ENCODE results near the gene INPP4B. TPM values are rescaled to one million over a fixed set of nuclear protein-coding genes. Genes with fewer than 3 reads are reported as not detected.

Gene INPP4B
- total and polyA plus RNA-seq, 2 donors (not counting 1 experiment from before 2014, with no cell fraction given), result 19.7 to 22.2 TPM

DNA sequence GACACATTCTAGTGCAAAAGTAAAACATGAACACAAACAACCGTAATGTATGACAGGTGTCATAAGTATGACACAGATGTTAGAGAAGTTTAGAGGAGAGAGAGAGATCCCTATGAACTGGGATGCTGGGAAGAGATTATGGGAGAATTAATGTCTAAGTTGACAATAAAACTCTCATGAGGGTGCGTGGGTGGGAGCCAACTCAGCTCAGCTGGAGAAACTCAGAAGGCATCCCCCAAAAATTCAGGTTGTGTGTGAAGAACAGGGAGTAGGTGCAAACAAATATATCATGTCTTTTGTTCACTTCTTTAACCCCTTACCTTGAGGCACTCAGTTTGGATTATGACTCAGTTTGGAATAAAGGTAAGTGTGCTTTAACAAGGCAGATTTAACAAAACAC is 484.1 kb downstream of the INPP4B start:
- no peak overlapping the region for H2AFZ ChIP-seq (ENCODE audit: low read length)
- TF ChIP-seq, protein P1, sequence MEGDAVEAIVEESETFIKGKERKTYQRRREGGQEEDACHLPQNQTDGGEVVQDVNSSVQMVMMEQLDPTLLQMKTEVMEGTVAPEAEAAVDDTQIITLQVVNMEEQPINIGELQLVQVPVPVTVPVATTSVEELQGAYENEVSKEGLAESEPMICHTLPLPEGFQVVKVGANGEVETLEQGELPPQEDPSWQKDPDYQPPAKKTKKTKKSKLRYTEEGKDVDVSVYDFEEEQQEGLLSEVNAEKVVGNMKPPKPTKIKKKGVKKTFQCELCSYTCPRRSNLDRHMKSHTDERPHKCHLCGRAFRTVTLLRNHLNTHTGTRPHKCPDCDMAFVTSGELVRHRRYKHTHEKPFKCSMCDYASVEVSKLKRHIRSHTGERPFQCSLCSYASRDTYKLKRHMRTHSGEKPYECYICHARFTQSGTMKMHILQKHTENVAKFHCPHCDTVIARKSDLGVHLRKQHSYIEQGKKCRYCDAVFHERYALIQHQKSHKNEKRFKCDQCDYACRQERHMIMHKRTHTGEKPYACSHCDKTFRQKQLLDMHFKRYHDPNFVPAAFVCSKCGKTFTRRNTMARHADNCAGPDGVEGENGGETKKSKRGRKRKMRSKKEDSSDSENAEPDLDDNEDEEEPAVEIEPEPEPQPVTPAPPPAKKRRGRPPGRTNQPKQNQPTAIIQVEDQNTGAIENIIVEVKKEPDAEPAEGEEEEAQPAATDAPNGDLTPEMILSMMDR (conservative IDR thresholded peaks at IDR 0.05 in 1 of 2, IDR thresholded peaks at IDR 0.05 in 1 of 2; ENCODE audit: low read depth in 1 of 2, low read length in 2 of 2), result no peak
- TF ChIP-seq EZH2 (IDR thresholded peaks at IDR 0.05; ENCODE audit: low read length, missing control alignments), result no peak
- no peak overlapping the region for H3K27ac ChIP-seq (ENCODE audit: insufficient read depth, low read length)
- no peaks in the 10 kb centered on the region for H3K79me2 ChIP-seq (ENCODE audit: control insufficient read depth, insufficient read depth, low read length)
- no peak overlapping the region for H3K4me2 ChIP-seq (ENCODE audit: extremely low read depth, insufficient read depth, low read length)
- H3K27me3 ChIP-seq (ENCODE audit: control insufficient read depth, insufficient read depth, low read length), result no peaks in the 10 kb centered on the region
- no peaks in the 10 kb centered on the region for H4K20me1 ChIP-seq (ENCODE audit: control insufficient read depth, extremely low read depth, insufficient read depth, low read length)
- H3K4me3 ChIP-seq (replicated peaks in 1 of 4; ENCODE audit: control extremely low read depth in 1 of 4, insufficient read depth in 1 of 4, low read depth in 3 of 4, low read length in 4 of 4), result no peak overlapping the region
- no peak overlapping the region for H3K9ac ChIP-seq (ENCODE audit: insufficient read depth, low read length)
- peaks cover 5% of the 10 kb centered on the region for H3K4me1 ChIP-seq (ENCODE audit: control insufficient read depth, extremely low read depth, insufficient read depth, low read length)
- no peak for DNase-seq (ENCODE audit: low read depth in 2 of 2)
- H3K36me3 ChIP-seq (ENCODE audit: control insufficient read depth, insufficient read depth, low read length), result no peaks in the 10 kb centered on the region
- no peaks in the 10 kb centered on the region for H3K9me3 ChIP-seq (ENCODE audit: control insufficient read depth, insufficient read depth, low read depth, low read length)

DNA sequence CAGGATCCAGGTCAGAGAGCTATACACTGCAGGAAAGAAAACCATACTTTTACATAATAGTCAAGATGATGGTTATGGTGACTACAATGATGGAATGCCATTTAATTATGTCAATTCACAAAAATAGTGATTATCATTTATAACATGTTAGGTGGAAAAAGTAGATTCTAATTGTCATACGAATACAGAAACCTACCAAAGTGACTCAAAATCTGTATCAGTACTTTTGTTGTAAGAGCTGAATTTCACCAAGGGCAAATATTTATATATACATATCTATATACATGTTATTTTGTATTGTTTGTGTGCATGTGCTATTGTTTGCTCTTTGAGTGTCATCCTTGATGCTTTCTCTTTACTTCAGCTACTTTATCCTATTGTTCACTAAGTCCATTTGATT is 485.4 kb downstream of the INPP4B start:
- Histone ChIP-seq H3K79me2 (ENCODE audit: control insufficient read depth, insufficient read depth, low read length) (no peaks in the 10 kb centered on the region), H3K27ac (ENCODE audit: insufficient read depth, low read length) (no peak overlapping the region), H3K36me3 (ENCODE audit: control insufficient read depth, insufficient read depth, low read length) (no peaks in the 10 kb centered on the region), H3K4me3 (replicated peaks in 1 of 4; ENCODE audit: control extremely low read depth in 1 of 4, insufficient read depth in 1 of 4, low read depth in 3 of 4, low read length in 4 of 4) (no peak overlapping the region), H3K4me2 (ENCODE audit: extremely low read depth, insufficient read depth, low read length) (no peak overlapping the region), H4K20me1 (ENCODE audit: control insufficient read depth, extremely low read depth, insufficient read depth, low read length) (no peaks in the 10 kb centered on the region), H3K9ac (ENCODE audit: insufficient read depth, low read length) (no peak overlapping the region), H3K4me1 (ENCODE audit: control insufficient read depth, extremely low read depth, insufficient read depth, low read length) (peaks cover 3% of the 10 kb centered on the region), H3K9me3 (ENCODE audit: control insufficient read depth, insufficient read depth, low read depth, low read length) (no peaks in the 10 kb centered on the region), H3K27me3 (ENCODE audit: control insufficient read depth, insufficient read depth, low read length) (no peaks in the 10 kb centered on the region), H2AFZ (ENCODE audit: low read length) (no peak overlapping the region)
- TF ChIP-seq EZH2 (IDR thresholded peaks at IDR 0.05; ENCODE audit: low read length, missing control alignments), result no peak
- TF ChIP-seq, protein P1 (conservative IDR thresholded peaks at IDR 0.05 in 1 of 2, IDR thresholded peaks at IDR 0.05 in 1 of 2; ENCODE audit: low read depth in 1 of 2, low read length in 2 of 2), result no peak
- DNase-seq (ENCODE audit: low read depth in 2 of 2), result no peak

DNA sequence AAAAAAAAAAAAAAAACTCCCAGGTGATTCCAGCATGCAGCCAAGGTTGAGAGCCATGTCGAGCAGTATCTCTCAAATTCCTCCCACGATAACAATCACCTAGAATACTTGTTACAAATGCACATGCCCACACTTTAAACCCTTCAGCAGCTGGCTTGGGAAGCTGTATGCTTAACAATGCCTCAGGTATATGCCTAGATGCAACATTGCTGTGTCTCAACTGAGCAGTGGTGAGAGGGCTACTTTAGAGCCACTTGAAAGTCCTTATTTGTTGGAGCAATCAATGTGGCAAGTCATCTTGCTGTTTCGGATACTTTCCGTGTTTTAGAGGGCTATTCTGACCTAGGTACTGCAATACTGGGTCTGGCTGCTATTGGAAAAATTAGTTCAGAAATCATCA is 487.4 kb downstream of the INPP4B start:
- DNase-seq (ENCODE audit: low read depth in 2 of 2), result no peak
- H3K9me3 ChIP-seq (ENCODE audit: control insufficient read depth, insufficient read depth, low read depth, low read length), result no peaks in the 10 kb centered on the region
- no peaks in the 10 kb centered on the region for H4K20me1 ChIP-seq (ENCODE audit: control insufficient read depth, extremely low read depth, insufficient read depth, low read length)
- no peak overlapping the region for H3K4me3 ChIP-seq (replicated peaks in 1 of 4; ENCODE audit: control extremely low read depth in 1 of 4, insufficient read depth in 1 of 4, low read depth in 3 of 4, low read length in 4 of 4)
- TF ChIP-seq, protein P1 (conservative IDR thresholded peaks at IDR 0.05 in 1 of 2, IDR thresholded peaks at IDR 0.05 in 1 of 2; ENCODE audit: low read depth in 1 of 2, low read length in 2 of 2), result no peak
- TF ChIP-seq EZH2 (IDR thresholded peaks at IDR 0.05; ENCODE audit: low read length, missing control alignments), result no peak
- H2AFZ ChIP-seq (ENCODE audit: low read length), result no peak overlapping the region
- no peaks in the 10 kb centered on the region for H3K79me2 ChIP-seq (ENCODE audit: control insufficient read depth, insufficient read depth, low read length)
- H3K4me2 ChIP-seq (ENCODE audit: extremely low read depth, insufficient read depth, low read length), result no peak overlapping the region
- no peak overlapping the region for H3K9ac ChIP-seq (ENCODE audit: insufficient read depth, low read length)
- H3K27ac ChIP-seq (ENCODE audit: insufficient read depth, low read length), result no peak overlapping the region
- no peaks in the 10 kb centered on the region for H3K27me3 ChIP-seq (ENCODE audit: control insufficient read depth, insufficient read depth, low read length)
- H3K4me1 ChIP-seq (ENCODE audit: control insufficient read depth, extremely low read depth, insufficient read depth, low read length), result no peaks in the 10 kb centered on the region
- H3K36me3 ChIP-seq (ENCODE audit: control insufficient read depth, insufficient read depth, low read length), result no peaks in the 10 kb centered on the region

Data from fibroblast of lung (primary cell).